Muscle layer of duodenum (tissue), 2 donors: ENCODE results near the gene NTRK2.

Experiments
- H3K27ac ChIP-seq: one replicate; pipeline ENCODE4 v1.7.0; 2013; ENCODE audit warnings: mild to moderate bottlenecking, low read length
- H3K27me3 ChIP-seq: one replicate; pipeline ENCODE4 v1.7.0; 2013; ENCODE audit warnings: low read depth, mild to moderate bottlenecking, control low read depth, low read length
- H3K36me3 ChIP-seq, 2 donors: one replicate each; pipeline ENCODE4 v1.7.0; 2013; ENCODE audit warnings: low read length in 2 of 2, control low read depth in 1 of 2, mild to moderate bottlenecking in 1 of 2; ENCODE audit not compliant: insufficient read depth in 2 of 2, control insufficient read depth in 1 of 2
- H3K4me1 ChIP-seq, 2 donors: one replicate each; pipeline ENCODE4 v1.7.0; 2013; ENCODE audit warnings: low read length in 2 of 2, mild to moderate bottlenecking in 2 of 2, control low read depth in 1 of 2, moderate library complexity in 1 of 2; ENCODE audit not compliant: insufficient read depth in 2 of 2, control insufficient read depth in 1 of 2
- H3K4me3 ChIP-seq, 2 donors: one replicate each; pipeline ENCODE4 v1.7.0; 2013; ENCODE audit warnings: low read length in 2 of 2, low read depth in 1 of 2, mild to moderate bottlenecking in 1 of 2
- H3K9me3 ChIP-seq, 2 donors: one replicate each; pipeline ENCODE4 v1.7.0; 2013; ENCODE audit warnings: low read length in 2 of 2, control low read depth in 1 of 2, mild to moderate bottlenecking in 1 of 2; ENCODE audit not compliant: control insufficient read depth in 1 of 2
- donor health status: healthy.

Gene NTRK2

GRCh38 chr9:84808416-84808815 is 138.9 kb downstream of the NTRK2 start:
- H3K36me3 ChIP-seq = no peaks in the 10 kb centered on the region
- no peaks in the 10 kb centered on the region for H3K4me1 ChIP-seq
- no peak overlapping the region for H3K27ac ChIP-seq

GRCh38 chr9:84811072-84811750 is 141.7 kb downstream of the NTRK2 start:
- H3K4me3 ChIP-seq = no peak overlapping the region
- no peaks in the 10 kb centered on the region for H3K27me3 ChIP-seq
- no peak overlapping the region for H3K27ac ChIP-seq
- no peaks in the 10 kb centered on the region for H3K9me3 ChIP-seq
- no peaks in the 10 kb centered on the region for H3K36me3 ChIP-seq
- no peaks in the 10 kb centered on the region for H3K4me1 ChIP-seq

More at GRCh38 chr9:84808416-84808815, 138.9 kb downstream of the NTRK2 start:
- H3K4me3 ChIP-seq = no peak overlapping the region
- H3K27me3 ChIP-seq = no peaks in the 10 kb centered on the region
- no peaks in the 10 kb centered on the region for H3K9me3 ChIP-seq

- H3K4me1 ChIP-seq = no peaks in the 10 kb centered on the region
- H3K27ac ChIP-seq = no peak overlapping the region
- H3K36me3 ChIP-seq = no peaks in the 10 kb centered on the region
- no peaks in the 10 kb centered on the region for H3K9me3 ChIP-seq
- H3K27me3 ChIP-seq = no peaks in the 10 kb centered on the region
- H3K4me3 ChIP-seq = no peak overlapping the region
Measured at GRCh38 chr9:84811751-84812074, 142.2 kb downstream of the NTRK2 start.

- H3K4me3 ChIP-seq = no peak overlapping the region
- no peaks in the 10 kb centered on the region for H3K36me3 ChIP-seq
- H3K27me3 ChIP-seq = no peaks in the 10 kb centered on the region
- H3K4me1 ChIP-seq = no peaks in the 10 kb centered on the region
- H3K9me3 ChIP-seq = no peaks in the 10 kb centered on the region
- no peak overlapping the region for H3K27ac ChIP-seq
Measured at GRCh38 chr9:84812355-84812754, 142.8 kb downstream of the NTRK2 start.

- no peaks in the 10 kb centered on the region for H3K27me3 ChIP-seq
- H3K4me3 ChIP-seq = no peak overlapping the region
- no peaks in the 10 kb centered on the region for H3K36me3 ChIP-seq
- no peaks in the 10 kb centered on the region for H3K4me1 ChIP-seq
- no peak overlapping the region for H3K27ac ChIP-seq
- H3K9me3 ChIP-seq = no peaks in the 10 kb centered on the region
Measured at GRCh38 chr9:84812847-84813246, 143.3 kb downstream of the NTRK2 start.

GRCh38 chr9:84815554-84815953 is 146.0 kb downstream of the NTRK2 start:
- Histone ChIP-seq H3K27ac (no peak overlapping the region), H3K27me3 (no peaks in the 10 kb centered on the region), H3K36me3 (no peaks in the 10 kb centered on the region), H3K4me1 (no peaks in the 10 kb centered on the region), H3K9me3 (no peaks in the 10 kb centered on the region), H3K4me3 (no peak overlapping the region)

- no peaks in the 10 kb centered on the region for H3K27me3 ChIP-seq
- no peak overlapping the region for H3K27ac ChIP-seq
- H3K9me3 ChIP-seq = no peaks in the 10 kb centered on the region
- H3K4me3 ChIP-seq = no peak overlapping the region
- no peaks in the 10 kb centered on the region for H3K36me3 ChIP-seq
- H3K4me1 ChIP-seq = no peaks in the 10 kb centered on the region
Measured at GRCh38 chr9:84817038-84817437, 147.5 kb downstream of the NTRK2 start.

- no peak overlapping the region for H3K27ac ChIP-seq
Measured at GRCh38 chr9:84818791-84819190, 149.3 kb downstream of the NTRK2 start.

GRCh38 chr9:84819491-84819991 is 150.0 kb downstream of the NTRK2 start:
- Histone ChIP-seq H3K4me1 (no peaks in the 10 kb centered on the region), H3K4me3 (no peak overlapping the region), H3K27me3 (no peaks in the 10 kb centered on the region), H3K27ac (no peak overlapping the region), H3K9me3 (no peaks in the 10 kb centered on the region), H3K36me3 (no peaks in the 10 kb centered on the region)

More at GRCh38 chr9:84818791-84819190, 149.3 kb downstream of the NTRK2 start:
- Histone ChIP-seq H3K36me3 (no peaks in the 10 kb centered on the region), H3K9me3 (no peaks in the 10 kb centered on the region), H3K4me1 (no peaks in the 10 kb centered on the region), H3K27me3 (no peaks in the 10 kb centered on the region), H3K4me3 (no peak overlapping the region)

GRCh38 chr9:84821431-84821830 is 151.9 kb downstream of the NTRK2 start:
- H3K4me3 ChIP-seq = no peak overlapping the region
- H3K27me3 ChIP-seq = no peaks in the 10 kb centered on the region
- no peaks in the 10 kb centered on the region for H3K36me3 ChIP-seq
- H3K27ac ChIP-seq = no peak overlapping the region
- H3K4me1 ChIP-seq = no peaks in the 10 kb centered on the region
- no peaks in the 10 kb centered on the region for H3K9me3 ChIP-seq

- H3K27me3 ChIP-seq = no peaks in the 10 kb centered on the region
- H3K9me3 ChIP-seq = no peaks in the 10 kb centered on the region
- H3K4me3 ChIP-seq = no peak overlapping the region
- H3K27ac ChIP-seq = no peak overlapping the region
- H3K36me3 ChIP-seq = no peaks in the 10 kb centered on the region
- H3K4me1 ChIP-seq = no peaks in the 10 kb centered on the region
Measured at GRCh38 chr9:84822589-84823233, 153.2 kb downstream of the NTRK2 start.
